ENCODE measurements around the gene PPP1R14C. TPM values are rescaled to one million over a fixed set of nuclear protein-coding genes. Genes with fewer than 3 reads are reported as not detected.
A peak's percentile ranks its signal among the peaks of the same experiment; 100 is the strongest.

PPP1R14C gene
- total RNA-seq, 1 donor from 2014 or later: 0.46 TPM

GRCh38 chr6:150194195-150194594 is 51.4 kb downstream of the PPP1R14C start:
- no peak for TF ChIP-seq CTCF (IDR thresholded peaks at IDR 0.05)
- Mint-ChIP-seq H3K27me3 (ENCODE audit: unreplicated experiment) (peaks cover 11% of the 10 kb centered on the region), H3K9me3 (ENCODE audit: unreplicated experiment) (no peaks in the 10 kb centered on the region), H3K27ac (ENCODE audit: unreplicated experiment) (no peak overlapping the region), H3K36me3 (ENCODE audit: unreplicated experiment) (no peaks in the 10 kb centered on the region), H3K4me1 (ENCODE audit: unreplicated experiment) (peaks cover 1% of the 10 kb centered on the region), H3K4me3 (ENCODE audit: unreplicated experiment) (no peak overlapping the region)
- DNase-seq (ENCODE audit: extremely low spot score, unreplicated experiment): no peak

GRCh38 chr6:150195996-150196417 is 53.2 kb downstream of the PPP1R14C start:
- Mint-ChIP-seq H3K27me3 (ENCODE audit: unreplicated experiment) (peaks cover 7% of the 10 kb centered on the region), H3K36me3 (ENCODE audit: unreplicated experiment) (no peaks in the 10 kb centered on the region), H3K4me3 (ENCODE audit: unreplicated experiment) (no peak overlapping the region), H3K9me3 (ENCODE audit: unreplicated experiment) (no peaks in the 10 kb centered on the region), H3K27ac (ENCODE audit: unreplicated experiment) (no peak overlapping the region), H3K4me1 (ENCODE audit: unreplicated experiment) (peaks cover 1% of the 10 kb centered on the region)
- no peak for TF ChIP-seq CTCF (IDR thresholded peaks at IDR 0.05)
- no peak for DNase-seq (ENCODE audit: extremely low spot score, unreplicated experiment)

GRCh38 chr6:150196942-150197745 is 54.3 kb downstream of the PPP1R14C start:
- TF ChIP-seq CTCF (IDR thresholded peaks at IDR 0.05): no peak
- H3K27ac Mint-ChIP-seq (ENCODE audit: unreplicated experiment): no peak overlapping the region
- peaks cover 7% of the 10 kb centered on the region for H3K27me3 Mint-ChIP-seq (ENCODE audit: unreplicated experiment)
- DNase-seq (ENCODE audit: extremely low spot score, unreplicated experiment): peak; percentile 88
- no peaks in the 10 kb centered on the region for H3K36me3 Mint-ChIP-seq (ENCODE audit: unreplicated experiment)
- H3K4me3 Mint-ChIP-seq (ENCODE audit: unreplicated experiment): no peak overlapping the region
- H3K9me3 Mint-ChIP-seq (ENCODE audit: unreplicated experiment): no peaks in the 10 kb centered on the region
- no peaks in the 10 kb centered on the region for H3K4me1 Mint-ChIP-seq (ENCODE audit: unreplicated experiment)

- DNase-seq (ENCODE audit: extremely low spot score, unreplicated experiment): no peak
- Mint-ChIP-seq H3K9me3 (ENCODE audit: unreplicated experiment) (no peaks in the 10 kb centered on the region), H3K4me3 (ENCODE audit: unreplicated experiment) (no peak overlapping the region), H3K36me3 (ENCODE audit: unreplicated experiment) (no peaks in the 10 kb centered on the region), H3K4me1 (ENCODE audit: unreplicated experiment) (no peaks in the 10 kb centered on the region), H3K27me3 (ENCODE audit: unreplicated experiment) (peaks cover 7% of the 10 kb centered on the region), H3K27ac (ENCODE audit: unreplicated experiment) (no peak overlapping the region)
- no peak for TF ChIP-seq CTCF (IDR thresholded peaks at IDR 0.05)
These were observed 55.7 kb downstream of the PPP1R14C start for GRCh38 chr6:150198532-150198931.

GRCh38 chr6:150199241-150199640 is 56.4 kb downstream of the PPP1R14C start:
- H3K27ac Mint-ChIP-seq (ENCODE audit: unreplicated experiment): no peak overlapping the region
- H3K9me3 Mint-ChIP-seq (ENCODE audit: unreplicated experiment): no peaks in the 10 kb centered on the region
- no peaks in the 10 kb centered on the region for H3K4me1 Mint-ChIP-seq (ENCODE audit: unreplicated experiment)
- peaks cover 2% of the 10 kb centered on the region for H3K27me3 Mint-ChIP-seq (ENCODE audit: unreplicated experiment)
- H3K36me3 Mint-ChIP-seq (ENCODE audit: unreplicated experiment): no peaks in the 10 kb centered on the region
- H3K4me3 Mint-ChIP-seq (ENCODE audit: unreplicated experiment): no peak overlapping the region
- no peak for DNase-seq (ENCODE audit: extremely low spot score, unreplicated experiment)
- TF ChIP-seq CTCF (IDR thresholded peaks at IDR 0.05): no peak
